Fibroblast of the aortic adventitia (primary cell): Measurements from ENCODE around the gene CFAP61. TPM values are rescaled to one million over a fixed set of nuclear protein-coding genes. Genes with fewer than 3 reads are reported as not detected.

Source experiments
- DNase-seq: peaks from one replicate; pipeline ENCODE4 v3.0.0-alpha.2; 2010; ENCODE audit warnings: low read depth
- H3K4me3 ChIP-seq: 2 replicates; pipeline ENCODE4 v1.5.1; 2011; ENCODE audit warnings: low read depth, mild to moderate bottlenecking, control low read depth, low read length, moderate library complexity
- CTCF ChIP-seq: IDR thresholded peaks from 2 replicates; pipeline ENCODE4 v1.5.1; 2011; ENCODE audit warnings: mild to moderate bottlenecking, low read length, control low read depth, inconsistent platforms; ENCODE audit not compliant: insufficient read depth
- total RNA-seq: library from RNA; depleted of rRNA; stranded (reverse); fragments of >200 nt; gene quantifications from 2 replicates; pipeline ENCODE4 v1.2.3, GENCODE V29; 2012; ENCODE audit warnings: low replicate concordance

Gene CFAP61
- total RNA-seq, 1 donor, result 0.18 TPM

GRCh38 chr20:20031790-20032189 is 20.5 kb upstream of the CFAP61 start:
- no peak for TF ChIP-seq CTCF
- no peak for DNase-seq

GRCh38 chr20:20034486-20034885 is 17.8 kb upstream of the CFAP61 start:
- DNase-seq, result no peak
- no peak overlapping the region for H3K4me3 ChIP-seq
- TF ChIP-seq CTCF, result no peak

More at GRCh38 chr20:20031790-20032189, 20.5 kb upstream of the CFAP61 start:
- no peak overlapping the region for H3K4me3 ChIP-seq

- DNase-seq, result no peak
- no peak for TF ChIP-seq CTCF
Observed at GRCh38 chr20:20036756-20037155, 15.6 kb upstream of the CFAP61 start.

GRCh38 chr20:20037960-20038359 is 14.4 kb upstream of the CFAP61 start:
- no peak for TF ChIP-seq CTCF
- DNase-seq, result peak; percentile 51
- no peak overlapping the region for H3K4me3 ChIP-seq

More at GRCh38 chr20:20036756-20037155, 15.6 kb upstream of the CFAP61 start:
- H3K4me3 ChIP-seq, result no peak overlapping the region

GRCh38 chr20:20038586-20038985 is 13.7 kb upstream of the CFAP61 start:
- TF ChIP-seq CTCF, result no peak
- DNase-seq, result no peak
- no peak overlapping the region for H3K4me3 ChIP-seq

- no peak for TF ChIP-seq CTCF
- DNase-seq, result no peak
- no peak overlapping the region for H3K4me3 ChIP-seq
Observed at GRCh38 chr20:20039752-20040387, 12.5 kb upstream of the CFAP61 start.

GRCh38 chr20:20051767-20052073 is 612 bp upstream of the CFAP61 start:
- H3K4me3 ChIP-seq, result peak overlapping the region; percentile 79
- DNase-seq, result no peak
- no peak for TF ChIP-seq CTCF
